HG02943 (cell line): Measurements from ENCODE around the gene FAM177A1.
"Not testable (repeated sequence)": the region's sequence is repeated elsewhere in the genome, so short reads cannot be mapped to it uniquely, and the experiment has no call there.

Source experiments
- ATAC-seq: cut with Tn5 transposase; IDR thresholded peaks from one replicate; pipeline ENCODE4 v1.9.1; 2021; ENCODE audit warnings: mild to moderate bottlenecking, low read depth, moderate library complexity; ENCODE audit not compliant: unreplicated experiment

FAM177A1 gene

GRCh38 chr14:35061113-35061791 lies 15.2 kb downstream of the FAM177A1 start:
- ATAC-seq: not testable (repeated sequence)

GRCh38 chr14:35065731-35066130 lies 19.7 kb downstream of the FAM177A1 start:
- ATAC-seq: not testable (repeated sequence)

- ATAC-seq: no peak
These were observed 22.4 kb downstream of the FAM177A1 start for GRCh38 chr14:35068238-35069012.

DNA sequence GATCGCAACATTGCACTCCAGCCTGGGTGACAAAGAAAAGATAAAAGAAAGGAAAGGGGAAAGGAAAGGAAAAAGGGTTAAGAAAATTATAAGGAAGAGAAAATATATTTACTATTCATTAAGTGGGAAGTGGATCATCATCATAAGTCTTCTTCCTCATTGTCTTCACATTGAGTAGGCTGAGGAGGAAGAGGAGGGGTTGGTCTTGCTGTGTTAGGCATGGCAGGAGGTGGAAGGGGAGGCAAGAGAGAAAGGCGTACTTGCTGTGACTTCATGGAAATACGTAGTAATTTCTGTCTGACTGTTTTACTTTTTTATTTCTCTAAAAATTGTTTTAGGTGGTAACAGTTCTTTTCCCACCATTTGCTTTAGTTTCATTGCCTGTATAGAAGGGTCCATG lies 26.2 kb downstream of the FAM177A1 start:
- ATAC-seq: no peak

- ATAC-seq: no peak
These were observed 27.4 kb downstream of the FAM177A1 start for GRCh38 chr14:35073486-35073885.

- no peak for ATAC-seq
These were observed 32.0 kb downstream of the FAM177A1 start for GRCh38 chr14:35078082-35078481.

DNA sequence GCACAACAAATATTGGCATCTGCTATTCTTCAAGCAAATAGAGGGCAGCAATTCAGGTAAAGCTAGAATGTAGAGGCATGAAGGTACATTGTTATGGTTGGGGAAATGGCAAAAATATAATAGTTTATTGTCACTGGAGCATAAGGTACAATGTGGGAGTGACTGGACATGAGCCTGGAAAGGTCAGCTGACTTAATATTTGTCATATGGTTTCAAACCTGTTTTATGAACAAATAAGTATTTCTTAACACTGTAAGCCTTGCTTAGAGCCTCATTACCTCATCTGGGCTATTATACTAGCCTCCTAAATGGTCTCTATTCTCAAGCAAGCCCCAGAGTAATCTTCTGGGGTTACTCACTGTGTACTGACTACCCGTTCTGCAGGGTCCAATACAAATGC lies 33.7 kb downstream of the FAM177A1 start:
- ATAC-seq: no peak

GRCh38 chr14:35083530-35084150 lies 37.6 kb downstream of the FAM177A1 start:
- ATAC-seq: no peak

DNA sequence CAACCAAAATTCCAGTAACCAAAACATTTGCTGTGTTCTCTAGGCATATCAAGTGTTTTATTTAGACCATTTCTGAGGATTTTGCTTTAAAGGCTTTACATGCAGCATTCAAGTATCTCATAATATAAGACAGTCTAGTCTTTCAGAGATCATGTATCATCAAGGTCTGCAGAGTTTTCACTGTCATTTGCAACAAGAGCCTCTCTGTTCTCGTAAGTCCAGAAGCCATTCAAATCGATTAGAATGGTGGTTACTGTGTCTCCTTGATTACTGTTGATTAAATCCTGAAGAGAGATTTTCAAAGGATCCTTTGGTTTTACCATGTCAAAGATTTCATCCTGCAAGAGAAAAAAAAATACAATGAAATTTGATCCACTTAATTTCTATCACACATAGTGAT lies 39.4 kb downstream of the FAM177A1 start:
- no peak for ATAC-seq

- no peak for ATAC-seq
These were observed 42.4 kb downstream of the FAM177A1 start for GRCh38 chr14:35088514-35088913.

- ATAC-seq: not testable (repeated sequence)
These were observed 48.6 kb downstream of the FAM177A1 start for GRCh38 chr14:35094645-35095044.

GRCh38 chr14:35107866-35108265 lies 61.8 kb downstream of the FAM177A1 start:
- ATAC-seq: no peak

GRCh38 chr14:35112641-35113040 lies 66.6 kb downstream of the FAM177A1 start:
- no peak for ATAC-seq

- ATAC-seq: no peak
These were observed 67.4 kb downstream of the FAM177A1 start for GRCh38 chr14:35113308-35113950.

GRCh38 chr14:35114036-35114435 lies 68.0 kb downstream of the FAM177A1 start:
- ATAC-seq: no peak

- no peak for ATAC-seq
These were observed 70.2 kb downstream of the FAM177A1 start for GRCh38 chr14:35116242-35116641.

DNA sequence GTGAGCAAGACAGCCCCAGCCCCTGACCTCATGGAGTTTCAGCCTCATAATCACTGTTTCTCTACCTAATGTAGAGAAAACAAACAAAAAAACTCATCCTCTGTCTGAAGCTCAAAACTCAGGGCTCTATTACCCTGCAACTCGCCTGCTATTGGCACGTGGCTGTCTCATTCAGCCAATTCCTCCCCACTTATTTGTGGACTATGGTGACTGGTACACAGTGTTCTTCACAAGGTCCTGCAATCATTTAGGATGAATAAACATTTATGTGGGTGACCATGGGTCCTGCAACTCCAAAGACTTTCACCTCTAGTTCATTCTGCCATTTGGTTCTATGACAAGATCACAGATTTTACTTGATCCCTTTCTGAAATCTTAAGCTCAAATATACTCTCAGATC lies 71.0 kb downstream of the FAM177A1 start:
- no peak for ATAC-seq

DNA sequence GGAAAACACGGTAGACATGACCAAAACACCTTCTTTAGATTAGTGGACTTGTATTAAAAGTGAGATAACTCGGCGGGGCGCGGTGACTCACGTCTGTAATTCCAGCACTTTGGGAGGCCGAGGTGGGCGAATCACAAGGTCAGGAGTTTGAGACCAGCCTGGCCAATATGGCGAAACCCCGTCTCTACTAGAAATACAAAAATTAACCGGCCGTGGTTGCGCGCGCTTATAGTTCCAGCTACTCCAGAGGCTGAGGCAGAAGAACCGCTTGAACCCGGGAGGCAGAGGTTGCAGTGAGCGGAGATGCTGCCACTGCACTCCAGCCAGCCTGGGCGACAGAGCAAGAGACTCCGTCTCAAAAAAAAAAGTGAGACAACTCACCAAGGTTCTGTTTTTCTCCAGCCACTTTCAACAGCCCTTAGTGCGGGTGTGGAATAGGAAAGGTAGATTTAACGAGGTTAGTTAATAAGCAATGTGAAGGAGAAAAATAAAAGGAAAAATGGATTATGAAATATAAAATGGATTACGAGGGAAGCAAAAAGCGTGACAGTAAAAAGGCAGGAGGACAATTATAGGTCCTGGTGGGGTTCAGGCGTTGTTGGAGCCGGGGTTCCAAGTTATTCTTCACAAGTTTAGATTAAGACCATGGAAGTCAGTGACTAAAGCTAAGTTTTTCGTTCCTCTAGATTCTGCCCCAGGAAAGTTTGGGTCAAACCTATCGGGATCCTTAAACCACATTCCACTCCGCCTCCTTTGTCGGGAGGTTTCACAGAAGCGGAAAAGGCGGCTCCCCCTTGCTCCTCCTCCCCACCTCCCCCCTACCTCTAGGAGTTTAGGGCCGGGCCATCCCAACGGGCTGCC lies 75.2 kb downstream of the FAM177A1 start:
- ATAC-seq: no peak

DNA sequence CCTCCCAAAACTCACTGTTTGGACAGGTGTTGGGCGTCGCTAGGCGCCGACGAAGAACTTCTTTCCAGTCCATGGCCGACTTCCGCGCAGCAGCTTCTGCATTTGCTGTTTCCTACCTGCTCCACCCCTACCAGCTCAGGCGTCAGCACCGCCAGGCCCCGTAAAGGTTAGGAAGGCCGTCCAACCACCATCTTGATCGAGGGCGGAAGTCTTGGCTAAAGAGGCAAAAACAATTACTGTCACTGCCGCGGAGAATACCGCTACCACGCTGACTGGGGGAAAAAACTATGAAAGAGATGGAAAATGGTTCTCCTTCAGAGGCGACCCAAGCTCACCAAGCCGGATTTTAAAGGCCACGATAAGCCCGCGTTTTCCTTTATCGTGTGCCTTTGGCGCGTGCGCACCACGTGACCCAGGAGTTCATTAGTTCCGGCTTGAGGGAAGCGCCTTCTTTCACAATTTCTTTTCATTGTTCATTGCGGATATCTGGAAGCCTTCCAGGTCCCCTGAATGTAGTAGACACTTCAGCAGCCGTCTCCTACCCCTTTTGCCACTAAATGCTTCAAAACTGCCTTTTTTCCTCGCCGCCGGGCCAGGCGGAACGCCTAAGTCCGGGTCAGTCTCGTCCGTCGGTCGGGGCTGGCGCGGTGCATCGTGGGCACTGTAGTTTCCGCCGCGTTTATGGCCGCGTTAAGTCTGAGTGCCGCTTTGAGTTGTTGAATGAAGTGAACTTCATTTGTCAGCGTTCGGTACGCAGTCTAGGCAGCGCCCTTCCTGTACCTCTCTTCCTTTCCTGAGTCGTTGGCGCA lies 76.0 kb downstream of the FAM177A1 start, which contains the start of the genes PPP2R3C and PRORP:
Gene PPP2R3C, minus strand, starts transcription at position 104 of the 809 bp plus-strand sequence. Its CDS starts 31 bp downstream, at position 73.
Gene PRORP, plus strand, starts transcription at position 666 of the 809 bp plus-strand sequence. CDS start 694 bp downstream, outside the sequence.
- peak; percentile 87 for ATAC-seq
